ENCODE measurements around the gene VEGFA. TPM values are rescaled to one million over a fixed set of nuclear protein-coding genes. Genes with fewer than 3 reads are reported as not detected.

Gene VEGFA
- total RNA-seq, 1 donor from 2014 or later: 231 TPM

DNA sequence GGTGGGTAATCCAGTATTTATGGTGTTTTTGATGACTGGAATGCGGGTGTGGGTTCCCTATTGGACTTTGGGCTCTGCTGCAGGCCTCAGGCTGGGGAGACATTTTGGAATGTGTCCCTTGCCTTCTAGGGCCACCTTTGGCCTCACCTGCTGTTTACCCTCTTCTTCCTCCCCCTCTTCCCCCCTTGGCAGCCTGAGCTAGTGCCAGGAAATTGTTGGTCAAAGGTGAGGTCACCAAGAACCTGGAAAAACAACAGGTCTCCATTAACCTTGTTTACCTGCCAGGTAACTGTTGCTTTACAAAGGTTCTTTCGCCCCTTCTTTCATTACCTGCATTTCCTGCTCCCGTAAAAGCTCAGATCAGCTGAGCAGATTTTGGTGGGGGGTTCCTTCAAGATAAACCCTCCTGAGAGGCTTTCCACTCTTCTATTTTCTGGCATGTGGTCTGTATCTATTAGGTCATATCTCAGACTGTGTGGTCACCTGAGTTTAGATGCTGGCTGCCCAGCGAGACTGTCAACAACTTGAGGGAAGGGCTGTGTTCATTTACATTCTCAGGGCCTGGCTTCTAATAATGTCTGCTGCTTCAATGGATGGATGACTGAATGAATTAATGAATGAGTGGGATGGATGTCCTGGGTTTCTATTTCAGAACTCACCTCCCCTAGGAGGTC, 34.7 kb downstream of the VEGFA start:
- Histone ChIP-seq H3K9me3 (no peaks in the 10 kb centered on the region), H3K27ac (peak overlapping the region; percentile 32), H3K36me3 (no peaks in the 10 kb centered on the region), H3K4me1 (peaks cover 48% of the 10 kb centered on the region), H3K27me3 (no peaks in the 10 kb centered on the region), H3K4me3 (no peak overlapping the region)
- ATAC-seq (peak; percentile 13), DNase-seq (no peak)
- intact Hi-C loops (cut with DNase I): no loop called here
- TF ChIP-seq, protein P1, sequence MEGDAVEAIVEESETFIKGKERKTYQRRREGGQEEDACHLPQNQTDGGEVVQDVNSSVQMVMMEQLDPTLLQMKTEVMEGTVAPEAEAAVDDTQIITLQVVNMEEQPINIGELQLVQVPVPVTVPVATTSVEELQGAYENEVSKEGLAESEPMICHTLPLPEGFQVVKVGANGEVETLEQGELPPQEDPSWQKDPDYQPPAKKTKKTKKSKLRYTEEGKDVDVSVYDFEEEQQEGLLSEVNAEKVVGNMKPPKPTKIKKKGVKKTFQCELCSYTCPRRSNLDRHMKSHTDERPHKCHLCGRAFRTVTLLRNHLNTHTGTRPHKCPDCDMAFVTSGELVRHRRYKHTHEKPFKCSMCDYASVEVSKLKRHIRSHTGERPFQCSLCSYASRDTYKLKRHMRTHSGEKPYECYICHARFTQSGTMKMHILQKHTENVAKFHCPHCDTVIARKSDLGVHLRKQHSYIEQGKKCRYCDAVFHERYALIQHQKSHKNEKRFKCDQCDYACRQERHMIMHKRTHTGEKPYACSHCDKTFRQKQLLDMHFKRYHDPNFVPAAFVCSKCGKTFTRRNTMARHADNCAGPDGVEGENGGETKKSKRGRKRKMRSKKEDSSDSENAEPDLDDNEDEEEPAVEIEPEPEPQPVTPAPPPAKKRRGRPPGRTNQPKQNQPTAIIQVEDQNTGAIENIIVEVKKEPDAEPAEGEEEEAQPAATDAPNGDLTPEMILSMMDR (IDR thresholded peaks at IDR 0.05): no peak

DNA sequence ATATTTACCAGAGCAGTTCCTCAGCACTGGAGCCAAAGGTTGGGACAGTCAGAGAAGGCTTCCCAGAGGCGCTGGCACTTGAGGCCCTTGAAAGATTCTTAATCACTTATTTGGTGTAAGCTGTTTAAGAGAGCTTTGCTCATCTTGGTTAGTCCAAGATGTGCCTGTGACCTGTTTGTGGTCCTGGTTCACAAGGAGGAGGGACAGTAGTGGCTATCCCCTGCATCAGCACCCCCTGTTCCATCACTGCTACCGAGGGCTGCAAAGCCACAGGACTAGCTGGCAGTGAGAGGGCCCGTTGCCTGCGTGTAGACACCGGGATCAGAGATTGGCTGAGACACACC, 35.7 kb downstream of the VEGFA start:
- ATAC-seq (no peak), DNase-seq (no peak)
- no peaks in the 10 kb centered on the region for H3K27me3 ChIP-seq
- no peaks in the 10 kb centered on the region for H3K9me3 ChIP-seq
- H3K4me3 ChIP-seq: no peak overlapping the region
- H3K36me3 ChIP-seq: no peaks in the 10 kb centered on the region
- intact Hi-C loops (cut with DNase I): no loop called here
- TF ChIP-seq, protein P1 (IDR thresholded peaks at IDR 0.05): no peak
- H3K27ac ChIP-seq: no peak overlapping the region
- peaks cover 46% of the 10 kb centered on the region for H3K4me1 ChIP-seq

DNA sequence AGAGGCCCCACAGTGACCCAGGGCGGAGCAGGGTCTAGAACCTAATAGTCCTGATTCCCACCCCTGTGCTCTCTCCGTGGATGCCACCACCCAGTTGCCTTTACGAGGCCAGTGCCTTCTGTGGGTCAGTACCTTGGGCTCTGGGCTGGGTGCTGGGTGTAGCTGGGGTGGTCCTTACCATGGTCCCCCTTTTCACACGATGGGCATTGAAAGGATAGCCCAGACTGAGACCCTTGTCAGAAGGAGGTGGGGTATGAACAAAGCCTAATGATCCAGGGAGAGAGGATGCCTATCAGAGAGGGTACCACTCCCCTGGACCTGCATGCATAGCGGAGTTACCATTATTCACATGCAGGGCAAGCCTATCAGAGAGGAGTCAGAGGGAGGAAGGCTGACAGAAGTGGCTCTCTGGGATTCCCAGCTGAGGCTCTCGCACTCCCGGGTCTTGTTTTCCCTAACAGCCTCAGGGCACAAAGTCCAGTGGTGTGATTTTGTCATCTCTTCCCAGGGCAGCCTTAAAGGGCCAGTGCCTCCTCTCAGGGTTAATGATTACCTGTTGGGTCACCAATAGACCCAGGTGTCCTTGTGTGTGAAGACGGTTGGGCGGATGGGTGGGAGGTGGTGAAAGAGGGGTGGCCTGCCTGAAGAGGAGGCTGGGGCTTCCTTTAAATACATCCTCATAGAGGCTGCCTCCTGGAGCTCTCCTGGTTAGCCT, 36.2 kb downstream of the VEGFA start:
- ATAC-seq (peak; percentile 18), DNase-seq (no peak)
- Histone ChIP-seq H3K36me3 (no peaks in the 10 kb centered on the region), H3K9me3 (no peaks in the 10 kb centered on the region), H3K27ac (peak overlapping the region; percentile 8), H3K4me1 (peaks cover 41% of the 10 kb centered on the region), H3K27me3 (no peaks in the 10 kb centered on the region), H3K4me3 (no peak overlapping the region)
- TF ChIP-seq, protein P1 (IDR thresholded peaks at IDR 0.05): no peak
- intact Hi-C loops (cut with DNase I): no loop called here

DNA sequence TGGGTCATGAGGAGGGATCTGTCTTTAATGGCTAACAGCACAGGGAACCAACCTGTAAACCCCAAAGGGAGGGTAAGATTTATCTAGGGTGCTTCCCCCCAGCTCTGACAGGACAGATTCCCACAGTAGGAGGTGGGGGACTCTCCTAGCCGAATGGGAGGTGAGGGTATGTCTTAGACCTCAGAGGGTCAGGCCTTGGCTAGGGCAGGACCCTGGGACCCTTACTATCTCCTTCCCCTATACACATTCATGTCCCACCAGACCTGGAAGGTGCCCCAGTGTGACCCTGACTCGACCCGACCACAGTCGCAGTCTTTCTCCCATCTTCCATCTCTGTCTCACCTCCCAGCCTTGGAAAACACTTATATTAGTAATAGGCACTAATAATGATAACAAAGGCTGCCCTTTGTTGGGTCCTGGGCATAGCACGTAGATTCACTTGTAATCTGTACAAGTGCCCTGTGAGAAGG, 36.8 kb downstream of the VEGFA start:
- intact Hi-C loops (cut with DNase I): no loop called here
- H3K4me1 ChIP-seq: peaks cover 35% of the 10 kb centered on the region
- H3K4me3 ChIP-seq: no peak overlapping the region
- no peaks in the 10 kb centered on the region for H3K27me3 ChIP-seq
- DNase-seq (no peak), ATAC-seq (no peak)
- no peaks in the 10 kb centered on the region for H3K9me3 ChIP-seq
- H3K27ac ChIP-seq: peak overlapping the region; percentile 8
- H3K36me3 ChIP-seq: no peaks in the 10 kb centered on the region
- TF ChIP-seq, protein P1 (IDR thresholded peaks at IDR 0.05): no peak

DNA sequence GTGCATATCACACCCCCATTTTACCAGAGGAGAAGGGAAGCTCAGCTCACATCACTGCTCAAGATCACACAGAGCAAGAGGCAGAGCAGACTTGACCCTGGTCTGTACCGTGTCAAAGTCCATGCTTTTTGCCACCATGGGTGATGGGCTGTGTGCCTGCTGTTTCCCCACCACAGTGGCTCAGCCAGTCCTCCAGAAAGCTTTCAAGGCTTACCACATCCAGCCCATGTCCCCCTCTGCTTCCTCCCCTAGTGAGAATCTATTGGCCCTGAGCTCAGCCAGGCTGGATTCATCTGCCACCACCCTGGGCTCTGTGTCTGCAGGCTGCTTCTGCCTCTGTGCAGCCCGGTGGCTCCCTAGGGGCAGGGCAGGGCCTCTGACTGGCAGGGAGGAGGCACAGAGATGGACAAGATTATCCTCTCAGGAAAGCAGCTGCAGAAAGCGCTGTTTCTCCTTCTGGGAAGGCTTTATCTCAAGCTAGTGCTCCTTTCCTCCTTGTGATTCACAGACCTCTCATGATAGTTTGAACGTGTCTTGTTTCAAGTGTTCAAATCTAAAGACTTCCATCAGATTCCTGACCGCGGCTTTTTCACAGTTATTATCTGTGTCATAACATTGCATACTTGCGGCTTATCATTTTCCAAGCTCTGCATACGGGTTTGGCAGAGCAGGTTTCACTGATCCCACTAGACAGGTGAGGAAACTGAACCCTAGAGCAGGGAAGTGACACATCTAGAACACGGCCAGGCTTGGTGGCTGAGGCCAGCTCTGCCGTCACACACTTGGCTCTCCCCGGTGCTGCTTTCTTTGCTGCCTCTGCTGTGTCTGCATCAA, 37.4 kb downstream of the VEGFA start:
- DNase-seq: no peak
- Histone ChIP-seq H3K27me3 (no peaks in the 10 kb centered on the region), H3K27ac (peak overlapping the region; percentile 8), H3K4me1 (peaks cover 29% of the 10 kb centered on the region), H3K4me3 (no peak overlapping the region), H3K36me3 (no peaks in the 10 kb centered on the region), H3K9me3 (no peaks in the 10 kb centered on the region)
- TF ChIP-seq, protein P1 (IDR thresholded peaks at IDR 0.05): no peak
- intact Hi-C loops (cut with DNase I): no loop called here
- peak; percentile 54 for ATAC-seq

All from upper lobe of right lung (tissue), 1 donor.